H1 (cell line): ENCODE data around the gene PTK6. TPM values are rescaled to one million over a fixed set of nuclear protein-coding genes. Genes with fewer than 3 reads are reported as not detected.

Experiments
- ATF2 ChIP-seq: IDR thresholded peaks from 2 replicates; pipeline ENCODE4 v1.6.1; 2012; ENCODE audit warnings: low read length, inconsistent platforms
- BCL11A ChIP-seq, 2 experiments: IDR thresholded peaks; one replicate each; pipeline ENCODE4 v1.6.1; 2011; ENCODE audit warnings: low read depth in 2 of 2, low read length in 2 of 2, mild to moderate bottlenecking in 2 of 2
- EZH2 ChIP-seq: fragments of 200-600 bp; sonication (generic); IDR thresholded peaks from 2 replicates; pipeline ENCODE4 v1.7.1; 2012; ENCODE audit warnings: low read depth, mild to moderate bottlenecking, moderate library complexity, low read length, inconsistent platforms; ENCODE audit not compliant: severe bottlenecking
- GTF2F1 ChIP-seq: IDR thresholded peaks from 2 replicates; pipeline ENCODE4 v1.6.1; 2012; ENCODE audit warnings: low read depth, low read length, improper control_type of control experiment, borderline replicate concordance
- NRF1 ChIP-seq: IDR thresholded peaks from 2 replicates; pipeline ENCODE4 v1.6.1; 2011; ENCODE audit warnings: mild to moderate bottlenecking, low read depth, low read length, improper control_type of control experiment
- RAD21 ChIP-seq, 2 experiments: IDR thresholded peaks in 1 of 2; conservative IDR thresholded peaks in 1 of 2; 2 replicates each; pipeline ENCODE4 v1.6.1; 2011; ENCODE audit warnings: low read depth in 2 of 2, low read length in 2 of 2, improper control_type of control experiment in 1 of 2, inconsistent platforms in 1 of 2, mild to moderate bottlenecking in 1 of 2, moderate library complexity in 1 of 2
- SIRT6 ChIP-seq: IDR thresholded peaks from one replicate; pipeline ENCODE4 v1.7.1; 2012; ENCODE audit warnings: low read length, inconsistent platforms
- polyA plus RNA-seq, 7 experiments: library from polyadenylated mRNA; depleted of rRNA in 3 of 7; stranded (reverse) in 5 of 7; unstranded in 2 of 7; fragments of >200 nt in 5 of 7; fragments of 200-250 nt in 2 of 7; gene quantifications; 1 replicate in 5 of 7; 2 replicates in 1 of 7; 4 replicates in 1 of 7; pipeline versions ENCODE4 v1.2.1 to v1.2.3, GENCODE V29; 2011 to 2013; ENCODE audit warnings: missing spikeins in 2 of 7, mixed read lengths in 2 of 7
- total RNA-seq: library from RNA; stranded (reverse); fragmentation: NEBNext Ultra II Directional; extraction: Animal tissue kit (Norgen Biotek cat#: 25700); gene quantifications from 2 replicates; pipeline ENCODE4 v1.2.1, GENCODE V29; 2021
- TF ChIP-seq, protein P1 (sequence below): IDR thresholded peaks from 2 replicates; pipeline ENCODE4 v1.6.1; 2011; ENCODE audit warnings: low read depth, mild to moderate bottlenecking, low read length; ENCODE audit not compliant: insufficient read depth

Gene PTK6
- total and polyA plus RNA-seq, 2 of the 8 experiments (the other 6 are each of a cell fraction or from before 2014, with no cell fraction given), result 0.12 to 0.19 TPM

- TF ChIP-seq NRF1 (no peak), ATF2 (no peak), BCL11A (IDR thresholded peaks at IDR 0.05; ENCODE audit: low read depth in 2 of 2, low read length in 2 of 2) (no peak), RAD21 (IDR thresholded peaks at IDR 0.05 in 1 of 2, conservative IDR thresholded peaks at IDR 0.05 in 1 of 2; ENCODE audit: low read depth in 2 of 2, low read length in 2 of 2) (no peak), SIRT6 (no peak), EZH2 (no peak), GTF2F1 (no peak)
- TF ChIP-seq, protein P1, sequence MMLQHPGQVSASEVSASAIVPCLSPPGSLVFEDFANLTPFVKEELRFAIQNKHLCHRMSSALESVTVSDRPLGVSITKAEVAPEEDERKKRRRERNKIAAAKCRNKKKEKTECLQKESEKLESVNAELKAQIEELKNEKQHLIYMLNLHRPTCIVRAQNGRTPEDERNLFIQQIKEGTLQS, result no peak
Measured at GRCh38 chr20:63491078-63491477, 46.1 kb downstream of the PTK6 start (continued).
